GM12872 (cell line): ENCODE results near the gene TMEM131.

Experiments
- CTCF ChIP-seq: IDR thresholded peaks from 3 replicates; pipeline ENCODE4 v1.5.1; 2011; ENCODE audit warnings: low read depth, mild to moderate bottlenecking, low read length, moderate library complexity; ENCODE audit not compliant: insufficient read depth

TMEM131 gene

GRCh38 chr2:98014379-98014778 lies 18.6 kb upstream of the TMEM131 start:
- no peak for TF ChIP-seq CTCF

GRCh38 chr2:98013407-98014042 lies 17.8 kb upstream of the TMEM131 start:
- TF ChIP-seq CTCF: no peak

GRCh38 chr2:98012561-98012991 lies 16.8 kb upstream of the TMEM131 start:
- TF ChIP-seq CTCF: no peak

- no peak for TF ChIP-seq CTCF
Observed at GRCh38 chr2:98009887-98010760, 14.4 kb upstream of the TMEM131 start.

GRCh38 chr2:98008415-98008814 lies 12.7 kb upstream of the TMEM131 start:
- TF ChIP-seq CTCF: no peak

GRCh38 chr2:98006378-98006777 lies 10.6 kb upstream of the TMEM131 start:
- no peak for TF ChIP-seq CTCF

GRCh38 chr2:98004613-98005012 lies 8.9 kb upstream of the TMEM131 start:
- no peak for TF ChIP-seq CTCF
